Measurements from ENCODE around the gene PPP1R8.
A peak's percentile ranks its signal among the peaks of the same experiment; 100 is the strongest.

Gene PPP1R8

DNA sequence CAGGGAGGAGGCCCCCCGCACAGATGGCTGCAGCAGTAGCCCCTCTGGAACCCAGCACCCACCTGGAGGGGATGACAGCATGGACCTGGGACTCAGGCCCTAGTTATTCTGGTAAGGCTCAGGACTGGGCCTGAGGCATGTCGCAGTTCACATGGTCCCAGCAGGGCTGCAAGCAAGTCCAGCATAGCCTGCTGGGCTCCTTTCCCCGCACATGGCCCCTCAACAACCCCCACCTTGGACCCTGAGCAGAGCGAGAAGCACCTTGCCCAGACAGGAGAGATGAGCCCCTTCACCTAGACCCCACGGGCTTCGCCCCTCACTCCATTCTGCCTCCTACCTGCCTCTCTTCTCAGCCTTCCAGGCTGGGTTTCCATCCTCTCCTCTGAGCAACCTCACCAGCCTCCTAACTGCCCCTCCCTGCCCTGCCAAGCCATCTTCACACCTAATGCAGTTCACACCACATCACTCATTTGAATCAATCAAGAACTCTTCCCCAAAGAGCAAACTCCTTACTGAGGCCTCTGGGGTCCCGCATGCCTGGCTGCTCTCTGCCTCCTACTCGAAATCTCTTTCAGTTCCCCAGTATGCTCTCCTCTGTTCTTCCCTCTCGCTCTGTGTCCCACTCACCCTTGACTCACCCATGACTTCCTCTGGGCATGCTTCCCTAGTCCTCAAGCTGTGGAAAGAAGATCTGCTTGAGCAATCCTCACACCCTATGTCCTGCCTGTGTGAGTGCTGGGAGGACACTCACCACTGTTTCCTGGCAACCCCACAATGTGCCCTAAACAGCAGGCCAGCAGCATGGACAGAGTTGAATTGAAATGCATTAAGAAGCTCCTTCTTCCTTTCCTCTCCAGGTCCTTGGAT lies 32.3 kb downstream of the PPP1R8 start:
- H3K4me3 ChIP-seq (ENCODE audit: low read depth in 1 of 2, low read length in 2 of 2), result no peak overlapping the region
- no peak overlapping the region for H3K27ac ChIP-seq (ENCODE audit: low read length)
- no peak overlapping the region for H2AFZ ChIP-seq (ENCODE audit: low read depth, low read length)
- no peak for DNase-seq
- no peak for TF ChIP-seq EZH2 (IDR thresholded peaks at IDR 0.05; ENCODE audit: borderline replicate concordance, low read depth, low read length, severe bottlenecking)
- TF ChIP-seq, protein P1, sequence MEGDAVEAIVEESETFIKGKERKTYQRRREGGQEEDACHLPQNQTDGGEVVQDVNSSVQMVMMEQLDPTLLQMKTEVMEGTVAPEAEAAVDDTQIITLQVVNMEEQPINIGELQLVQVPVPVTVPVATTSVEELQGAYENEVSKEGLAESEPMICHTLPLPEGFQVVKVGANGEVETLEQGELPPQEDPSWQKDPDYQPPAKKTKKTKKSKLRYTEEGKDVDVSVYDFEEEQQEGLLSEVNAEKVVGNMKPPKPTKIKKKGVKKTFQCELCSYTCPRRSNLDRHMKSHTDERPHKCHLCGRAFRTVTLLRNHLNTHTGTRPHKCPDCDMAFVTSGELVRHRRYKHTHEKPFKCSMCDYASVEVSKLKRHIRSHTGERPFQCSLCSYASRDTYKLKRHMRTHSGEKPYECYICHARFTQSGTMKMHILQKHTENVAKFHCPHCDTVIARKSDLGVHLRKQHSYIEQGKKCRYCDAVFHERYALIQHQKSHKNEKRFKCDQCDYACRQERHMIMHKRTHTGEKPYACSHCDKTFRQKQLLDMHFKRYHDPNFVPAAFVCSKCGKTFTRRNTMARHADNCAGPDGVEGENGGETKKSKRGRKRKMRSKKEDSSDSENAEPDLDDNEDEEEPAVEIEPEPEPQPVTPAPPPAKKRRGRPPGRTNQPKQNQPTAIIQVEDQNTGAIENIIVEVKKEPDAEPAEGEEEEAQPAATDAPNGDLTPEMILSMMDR (IDR thresholded peaks at IDR 0.05; ENCODE audit: borderline replicate concordance, extremely low read depth, low read length, poor library complexity, severe bottlenecking), result no peak
- 0 out of 2 replicates have a peak, but pooled peaks cover 3% of the 10 kb centered on the region for H3K4me1 ChIP-seq (ENCODE audit: insufficient read depth, low read length)
- no peak for ATAC-seq (ENCODE audit: insufficient read depth, low read depth)
- H3K4me2 ChIP-seq (ENCODE audit: insufficient read depth, low read length), result no peak overlapping the region
- no peaks in the 10 kb centered on the region for H3K27me3 ChIP-seq (ENCODE audit: insufficient read depth, low read length, poor library complexity)
- H3K9ac ChIP-seq (ENCODE audit: low read depth, low read length), result no peak overlapping the region
- H4K20me1 ChIP-seq (ENCODE audit: insufficient read depth, low read length), result no peaks in the 10 kb centered on the region
- H3K9me3 ChIP-seq (ENCODE audit: insufficient read depth, low read length, severe bottlenecking), result no peaks in the 10 kb centered on the region
- no peaks in the 10 kb centered on the region for H3K36me3 ChIP-seq (ENCODE audit: insufficient read depth, low read length)
- H3K79me2 ChIP-seq (ENCODE audit: insufficient read depth, low read length), result no peaks in the 10 kb centered on the region

DNA sequence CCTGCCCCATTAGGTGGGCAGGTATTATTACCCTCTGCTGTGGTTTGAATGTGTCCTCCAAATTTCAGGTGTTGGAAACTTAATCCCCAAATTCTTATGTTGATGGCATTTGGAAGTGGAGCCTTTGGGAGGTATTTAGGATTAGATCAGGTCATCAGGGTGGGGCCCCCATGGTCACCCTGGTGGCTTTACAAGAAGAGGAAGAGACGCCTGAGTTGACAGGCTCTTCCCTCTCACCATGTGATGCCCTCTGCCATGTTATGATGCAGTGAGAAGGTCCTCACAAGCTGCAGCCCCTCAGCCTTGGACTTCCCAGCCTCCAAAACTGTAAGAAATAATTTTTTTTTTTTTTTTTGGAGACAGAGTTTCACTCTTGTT lies 32.9 kb downstream of the PPP1R8 start:
- Histone ChIP-seq H3K4me2 (ENCODE audit: insufficient read depth, low read length) (no peak overlapping the region), H2AFZ (ENCODE audit: low read depth, low read length) (no peak overlapping the region), H3K4me3 (ENCODE audit: low read depth in 1 of 2, low read length in 2 of 2) (no peak overlapping the region), H3K9me3 (ENCODE audit: insufficient read depth, low read length, severe bottlenecking) (no peaks in the 10 kb centered on the region), H3K79me2 (ENCODE audit: insufficient read depth, low read length) (no peaks in the 10 kb centered on the region), H3K27me3 (ENCODE audit: insufficient read depth, low read length, poor library complexity) (no peaks in the 10 kb centered on the region), H3K36me3 (ENCODE audit: insufficient read depth, low read length) (no peaks in the 10 kb centered on the region), H3K27ac (ENCODE audit: low read length) (no peak overlapping the region), H3K4me1 (ENCODE audit: insufficient read depth, low read length) (peaks cover 5% of the 10 kb centered on the region), H3K9ac (ENCODE audit: low read depth, low read length) (no peak overlapping the region), H4K20me1 (ENCODE audit: insufficient read depth, low read length) (no peaks in the 10 kb centered on the region)
- DNase-seq (no peak), ATAC-seq (ENCODE audit: insufficient read depth, low read depth) (no peak)
- TF ChIP-seq, protein P1 (IDR thresholded peaks at IDR 0.05; ENCODE audit: borderline replicate concordance, extremely low read depth, low read length, poor library complexity, severe bottlenecking), result no peak
- no peak for TF ChIP-seq EZH2 (IDR thresholded peaks at IDR 0.05; ENCODE audit: borderline replicate concordance, low read depth, low read length, severe bottlenecking)

DNA sequence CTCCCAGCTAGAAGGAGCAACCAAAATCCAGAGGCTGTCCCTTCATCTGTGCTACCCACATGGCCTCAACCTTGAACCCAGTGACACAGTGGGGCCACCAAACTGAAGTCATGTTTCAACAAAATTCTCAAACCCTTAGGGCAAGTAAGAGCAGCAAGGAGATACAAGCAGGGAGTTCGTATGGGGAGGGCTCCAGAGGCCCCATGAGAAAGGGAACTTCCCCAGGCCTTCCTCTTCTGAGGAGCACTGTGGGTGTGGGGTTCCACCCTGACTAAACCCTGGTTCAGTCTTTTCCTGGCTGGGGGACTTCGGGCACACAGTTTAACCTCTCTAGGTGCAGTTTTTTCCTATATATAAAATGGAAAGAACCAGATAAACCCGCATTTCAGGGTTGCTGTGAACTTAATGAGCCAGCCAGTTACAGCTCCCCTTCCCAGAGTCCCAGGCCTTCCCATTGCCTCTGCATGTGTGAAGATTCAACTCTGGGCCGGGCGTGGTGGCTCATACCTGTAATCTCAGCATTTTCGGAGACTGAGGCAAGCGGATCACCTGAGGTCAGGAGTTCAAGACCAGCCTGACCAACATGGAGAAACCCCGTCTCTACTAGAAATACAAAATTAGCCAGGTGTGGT lies 33.8 kb downstream of the PPP1R8 start:
- no peak for TF ChIP-seq EZH2 (IDR thresholded peaks at IDR 0.05; ENCODE audit: borderline replicate concordance, low read depth, low read length, severe bottlenecking)
- TF ChIP-seq, protein P1 (IDR thresholded peaks at IDR 0.05; ENCODE audit: borderline replicate concordance, extremely low read depth, low read length, poor library complexity, severe bottlenecking), result no peak

More for the DNA sequence above, 33.8 kb downstream of the PPP1R8 start:
- Histone ChIP-seq H2AFZ (ENCODE audit: low read depth, low read length) (peak overlapping the region; percentile 32; the same call in 1 of the 2 replicates), H3K9ac (ENCODE audit: low read depth, low read length) (no peak overlapping the region), H3K36me3 (ENCODE audit: insufficient read depth, low read length) (no peaks in the 10 kb centered on the region), H3K79me2 (ENCODE audit: insufficient read depth, low read length) (no peaks in the 10 kb centered on the region), H3K4me3 (ENCODE audit: low read depth in 1 of 2, low read length in 2 of 2) (no peak overlapping the region), H3K27ac (ENCODE audit: low read length) (no peak overlapping the region), H3K9me3 (ENCODE audit: insufficient read depth, low read length, severe bottlenecking) (no peaks in the 10 kb centered on the region), H3K4me1 (ENCODE audit: insufficient read depth, low read length) (peaks cover 14% of the 10 kb centered on the region), H3K27me3 (ENCODE audit: insufficient read depth, low read length, poor library complexity) (no peaks in the 10 kb centered on the region), H4K20me1 (ENCODE audit: insufficient read depth, low read length) (no peaks in the 10 kb centered on the region), H3K4me2 (ENCODE audit: insufficient read depth, low read length) (no peak overlapping the region)
- ATAC-seq (ENCODE audit: insufficient read depth, low read depth), result no peak
- no peak for DNase-seq
